Endothelial cell (in vitro differentiated cells): ENCODE data around the gene FFAR4. TPM values are rescaled to one million over a fixed set of nuclear protein-coding genes. Genes with fewer than 3 reads are reported as not detected.

Experiments
- DNase-seq: peaks from one replicate; pipeline ENCODE4 v3.0.0; 2021; ENCODE audit warnings: low spot score
- H3K27ac Mint-ChIP-seq: one replicate; pipeline ENCODE4 v1.8.0; 2021; ENCODE audit warnings: mixed read lengths, inconsistent platforms; ENCODE audit not compliant: unreplicated experiment
- H3K27me3 Mint-ChIP-seq: one replicate; pipeline ENCODE4 v1.8.0; 2021; ENCODE audit warnings: mild to moderate bottlenecking, moderate library complexity, mixed read lengths, inconsistent platforms; ENCODE audit not compliant: unreplicated experiment
- H3K36me3 Mint-ChIP-seq: one replicate; pipeline ENCODE4 v1.8.0; 2021; ENCODE audit warnings: mild to moderate bottlenecking, low read depth, mixed read lengths, inconsistent platforms; ENCODE audit not compliant: unreplicated experiment
- H3K4me1 Mint-ChIP-seq: one replicate; pipeline ENCODE4 v1.8.0; 2021; ENCODE audit warnings: mild to moderate bottlenecking, mixed read lengths, inconsistent platforms; ENCODE audit not compliant: unreplicated experiment
- H3K4me3 Mint-ChIP-seq: one replicate; pipeline ENCODE4 v1.8.0; 2021; ENCODE audit warnings: mild to moderate bottlenecking, mixed read lengths, inconsistent platforms; ENCODE audit not compliant: unreplicated experiment
- H3K9me3 Mint-ChIP-seq: one replicate; pipeline ENCODE4 v1.8.0; 2021; ENCODE audit warnings: mixed read lengths, inconsistent platforms; ENCODE audit not compliant: unreplicated experiment
- CTCF ChIP-seq: fragments of 200-600 bp; sonication (generic); IDR thresholded peaks from one replicate; pipeline ENCODE4 v1.5.0; 2021; ENCODE audit warnings: antibody characterized with exemption; ENCODE audit not compliant: unreplicated experiment
- total RNA-seq: library from RNA; stranded (reverse); fragmentation: NEBNext Ultra II Directional; extraction: Animal tissue kit (Norgen Biotek cat#: 25700); gene quantifications from one replicate; pipeline ENCODE4 v1.2.1, GENCODE V29; 2021; ENCODE audit not compliant: unreplicated experiment

The FFAR4 gene
- total RNA-seq, 1 donor from 2014 or later, result not detected

DNA sequence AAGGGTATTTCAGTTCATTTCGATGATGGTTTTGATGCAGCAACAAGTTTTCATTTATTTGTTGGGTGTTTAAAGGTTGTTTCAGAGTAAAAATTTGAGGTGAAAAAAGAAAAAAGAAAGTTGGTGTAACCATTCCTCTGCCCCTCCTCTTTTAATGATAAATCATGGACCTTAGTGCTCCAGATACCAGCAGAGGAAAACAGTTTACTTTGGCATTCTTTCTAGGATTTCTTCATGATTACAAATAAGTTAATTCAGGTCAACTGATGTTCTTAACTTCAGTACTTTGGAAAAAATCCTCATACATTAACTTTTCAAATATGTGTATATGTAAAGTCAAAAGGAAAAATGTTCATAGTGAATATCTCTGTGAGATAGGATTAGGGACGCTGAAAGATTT is 36.6 kb downstream of the FFAR4 start:
- H3K4me3 Mint-ChIP-seq, result no peak overlapping the region
- TF ChIP-seq CTCF, result no peak
- no peaks in the 10 kb centered on the region for H3K4me1 Mint-ChIP-seq
- H3K27me3 Mint-ChIP-seq, result peaks cover 6% of the 10 kb centered on the region
- DNase-seq, result no peak
- H3K36me3 Mint-ChIP-seq, result no peaks in the 10 kb centered on the region
- no peaks in the 10 kb centered on the region for H3K9me3 Mint-ChIP-seq
- no peak overlapping the region for H3K27ac Mint-ChIP-seq

DNA sequence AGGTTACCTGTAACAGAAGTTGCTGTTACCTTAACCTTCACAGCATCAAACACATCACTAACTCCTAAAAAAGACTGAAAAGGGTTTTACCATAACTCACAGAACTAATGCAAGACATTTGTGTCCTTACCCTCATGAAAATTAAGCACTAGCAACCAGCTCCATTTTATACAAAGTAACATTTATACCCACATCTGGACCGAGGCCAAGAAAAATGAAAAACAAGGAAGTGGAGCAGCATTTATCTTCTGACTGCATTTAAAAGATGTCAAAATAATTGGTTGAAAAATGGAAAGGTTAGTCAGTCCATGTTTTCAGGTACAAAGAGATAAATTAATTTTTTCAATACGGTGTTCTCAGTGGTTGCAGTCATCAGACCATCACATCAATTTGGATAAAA is 37.7 kb downstream of the FFAR4 start:
- no peaks in the 10 kb centered on the region for H3K4me1 Mint-ChIP-seq
- no peak overlapping the region for H3K27ac Mint-ChIP-seq
- peaks cover 7% of the 10 kb centered on the region for H3K27me3 Mint-ChIP-seq
- H3K9me3 Mint-ChIP-seq, result no peaks in the 10 kb centered on the region
- no peak overlapping the region for H3K4me3 Mint-ChIP-seq
- TF ChIP-seq CTCF, result no peak
- no peak for DNase-seq
- no peaks in the 10 kb centered on the region for H3K36me3 Mint-ChIP-seq

DNA sequence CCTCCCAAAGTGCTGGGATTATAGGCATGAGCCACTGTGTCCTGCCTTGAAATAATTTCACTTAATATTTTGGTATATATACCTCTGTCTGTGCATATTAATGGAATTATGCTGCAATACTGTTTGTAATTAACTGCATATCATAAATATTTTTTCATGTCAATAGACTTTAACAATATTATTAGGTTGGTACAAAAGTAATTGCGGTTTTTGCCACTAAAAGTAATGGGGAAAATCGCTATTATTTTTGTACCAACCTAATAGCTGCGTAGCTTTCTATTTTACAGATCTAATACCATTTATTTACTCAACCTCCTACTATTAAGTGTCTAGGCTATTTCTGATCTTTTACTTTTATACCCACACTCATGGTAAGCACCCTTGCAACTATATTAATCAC is 42.0 kb downstream of the FFAR4 start:
- Mint-ChIP-seq H3K4me3 (no peak overlapping the region), H3K27ac (no peak overlapping the region), H3K4me1 (no peaks in the 10 kb centered on the region), H3K27me3 (peaks cover 1% of the 10 kb centered on the region), H3K9me3 (no peaks in the 10 kb centered on the region), H3K36me3 (no peaks in the 10 kb centered on the region)
- TF ChIP-seq CTCF, result no peak
- DNase-seq, result no peak

DNA sequence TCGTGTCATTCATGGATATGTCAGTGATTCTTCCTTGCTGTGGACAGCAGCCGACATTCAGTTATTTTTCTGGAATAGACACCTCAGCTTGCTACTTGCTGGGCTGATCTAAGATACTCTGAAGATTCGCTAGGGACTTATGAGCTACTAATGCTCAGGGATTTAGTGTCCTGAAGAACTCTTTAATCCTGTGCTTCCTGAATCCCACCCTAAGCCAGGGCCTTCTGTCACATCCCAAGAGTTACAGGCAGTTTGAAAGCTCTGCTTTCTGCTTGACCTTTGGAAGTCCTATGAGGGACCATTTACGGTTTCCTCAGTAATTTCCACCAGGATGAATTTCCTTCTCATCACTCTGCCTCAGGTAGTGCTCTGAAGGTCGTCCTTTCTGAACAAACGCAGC is 45.8 kb downstream of the FFAR4 start, which contains the start of gene PDE6C:
TSS of gene PDE6C (plus strand) at position 227 of the 400 bp plus-strand sequence. CDS start 189 bp downstream, outside the sequence.
- Mint-ChIP-seq H3K27ac (no peak within 1 kb of the TSS), H3K4me1 (peaks cover 7% of the 10 kb centered on the region), H3K27me3 (peaks cover 1% of the 10 kb centered on the region), H3K4me3 (no peak within 1 kb of the TSS), H3K36me3 (no peaks in the 10 kb centered on the region), H3K9me3 (no peaks in the 10 kb centered on the region)
- TF ChIP-seq CTCF, result no peak
- DNase-seq, result no peak

DNA sequence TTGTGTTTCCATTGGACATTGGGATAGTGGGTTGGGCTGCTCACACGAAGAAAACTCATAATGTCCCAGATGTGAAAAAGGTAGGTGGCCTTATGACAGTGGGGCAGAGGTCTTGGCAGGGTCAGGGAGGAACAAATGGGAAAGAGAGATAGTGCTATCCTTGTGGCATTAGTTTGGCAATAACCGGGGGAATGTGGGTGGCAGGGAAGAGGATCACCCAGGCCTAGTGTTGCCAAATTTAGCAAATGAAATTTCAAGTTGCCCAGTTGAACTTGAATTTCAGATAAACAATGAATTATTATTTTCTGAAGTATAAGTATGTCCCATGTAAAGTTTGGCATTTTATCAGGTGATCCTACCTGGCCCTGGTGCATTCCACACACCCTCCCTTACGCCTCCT is 46.7 kb downstream of the FFAR4 start:
- no peak for DNase-seq
- Mint-ChIP-seq H3K27me3 (peaks cover under 1% of the 10 kb centered on the region), H3K4me3 (no peak overlapping the region), H3K9me3 (no peaks in the 10 kb centered on the region), H3K36me3 (no peaks in the 10 kb centered on the region), H3K27ac (no peak overlapping the region), H3K4me1 (peaks cover 7% of the 10 kb centered on the region)
- TF ChIP-seq CTCF, result no peak
